Endothelial cell of umbilical vein (primary cell): Measurements from ENCODE around the gene ZBTB14. TPM values are rescaled to one million over a fixed set of nuclear protein-coding genes. Genes with fewer than 3 reads are reported as not detected.

ENCODE experiments used
- BruUV-seq: library from RNA; stranded (reverse); fragments of 400-500 nt; replicated peaks from 2 replicates; lab custom pipeline; 2021; lab: Mats Ljungman, UMichigan
- CTCF ChIA-PET: fragments of 300-600, 350-600 bp; sonication (Branson Sonifier 250); formaldehyde crosslinking; loops from one replicate; lab custom pipeline; 2021; ENCODE audit warnings: antibody characterized with exemption, inconsistent platforms; lab: Charles Lee
- POLR2A ChIA-PET: fragments of 300-600, 350-600 bp; sonication (Branson Sonifier 250); formaldehyde crosslinking; loops from one replicate; lab custom pipeline; 2021; ENCODE audit warnings: antibody characterized with exemption, inconsistent platforms; lab: Charles Lee
- DNase-seq: peaks from one replicate; pipeline ENCODE4 v3.0.0-alpha.2; 2011; ENCODE audit warnings: low read depth, low spot score
- FAIRE-seq: peaks from 2 replicates; lab custom pipeline; 2011; peaks lifted over from hg19 to GRCh38; lab: Jason Lieb, UNC
- H2AFZ ChIP-seq: 2 replicates; pipeline ENCODE4 v1.6.0; 2012; ENCODE audit warnings: low read depth, low read length, control low read depth, inconsistent platforms
- H3K27ac ChIP-seq: 2 replicates; pipeline ENCODE4 v1.5.1; 2011; ENCODE audit warnings: low read depth, mild to moderate bottlenecking, control low read depth, low read length, moderate library complexity; ENCODE audit not compliant: insufficient read depth
- H3K27me3 ChIP-seq, 2 experiments: 2 replicates each; pipeline versions ENCODE4 v1.6.0 to v1.6.1; 2011; ENCODE audit warnings: low read length in 2 of 2, mixed read lengths in 1 of 2; ENCODE audit not compliant: control insufficient read depth in 2 of 2, insufficient read depth in 2 of 2
- H3K36me3 ChIP-seq, 2 experiments: 2 replicates in 1 of 2; 3 replicates in 1 of 2; pipeline ENCODE4 v1.5.1; 2011; ENCODE audit warnings: low read length in 2 of 2, mild to moderate bottlenecking in 1 of 2, moderate library complexity in 1 of 2; ENCODE audit not compliant: control insufficient read depth in 2 of 2, insufficient read depth in 2 of 2; ENCODE audit errors: extremely low read depth in 1 of 2
- H3K4me1 ChIP-seq: 3 replicates; pipeline ENCODE4 v1.5.1; 2011; ENCODE audit warnings: mild to moderate bottlenecking, low read length; ENCODE audit not compliant: control insufficient read depth, insufficient read depth; ENCODE audit errors: extremely low read depth
- H3K4me2 ChIP-seq: 2 replicates; pipeline ENCODE4 v1.6.1; 2011; ENCODE audit warnings: low read length, control low read depth, mixed read lengths; ENCODE audit not compliant: insufficient read depth
- H3K4me3 ChIP-seq, 3 experiments: fragments of 200-600 bp in 1 of 3; sonication (generic), shearing (Covaris generic) in 1 of 3; replicated peaks in 1 of 3; 2 replicates each; pipeline ENCODE4 v1.5.1; 2011 to 2016; ENCODE audit warnings: control low read depth in 3 of 3, low read length in 3 of 3, mild to moderate bottlenecking in 2 of 3, inconsistent platforms in 1 of 3, low read depth in 1 of 3, moderate library complexity in 1 of 3; ENCODE audit not compliant: insufficient read depth in 1 of 3
- H3K79me2 ChIP-seq: 2 replicates; pipeline ENCODE4 v1.6.0; 2012; ENCODE audit warnings: low read length, inconsistent platforms; ENCODE audit not compliant: control insufficient read depth, insufficient read depth
- H3K9ac ChIP-seq: replicated peaks from 2 replicates; pipeline ENCODE3; 2011; ENCODE audit warnings: low read length, control low read depth; ENCODE audit not compliant: insufficient read depth; ENCODE audit errors: extremely low read depth
- H3K9me1 ChIP-seq: replicated peaks from 3 replicates; pipeline ENCODE4 v1.6.0; 2011; ENCODE audit warnings: mild to moderate bottlenecking, low read length; ENCODE audit not compliant: control insufficient read depth, insufficient read depth; ENCODE audit errors: extremely low read depth
- H3K9me3 ChIP-seq: replicated peaks from 2 replicates; pipeline ENCODE4 v1.5.1; 2012; ENCODE audit warnings: low read length, inconsistent platforms; ENCODE audit not compliant: control insufficient read depth, insufficient read depth
- H4K20me1 ChIP-seq: replicated peaks from 2 replicates; pipeline ENCODE3; 2011; ENCODE audit warnings: mild to moderate bottlenecking, low read length; ENCODE audit not compliant: control insufficient read depth, insufficient read depth; ENCODE audit errors: extremely low read depth
- CTCF ChIP-seq, 2 donors: IDR thresholded peaks; 1 replicate in 1 of 2; 2 replicates in 1 of 2; pipeline ENCODE4 v1.5.1; 2011; ENCODE audit warnings: low read length in 2 of 2, mild to moderate bottlenecking in 2 of 2, moderate library complexity in 2 of 2, control low read depth in 1 of 2, inconsistent platforms in 1 of 2, low read depth in 1 of 2; ENCODE audit not compliant: insufficient read depth in 1 of 2; ENCODE audit errors: extremely low read depth in 1 of 2
- EZH2 ChIP-seq: IDR thresholded peaks from 2 replicates; pipeline ENCODE4 v1.6.1; 2012; ENCODE audit warnings: borderline replicate concordance, low read depth, mild to moderate bottlenecking, moderate library complexity, low read length, inconsistent platforms; ENCODE audit not compliant: severe bottlenecking
- FOS ChIP-seq: IDR thresholded peaks from 2 replicates; pipeline ENCODE4 v1.6.1; 2011; ENCODE audit warnings: mild to moderate bottlenecking, low read length, moderate library complexity, borderline replicate concordance; ENCODE audit not compliant: insufficient read depth
- GATA2 ChIP-seq: IDR thresholded peaks from 2 replicates; pipeline ENCODE4 v1.7.0; 2011; ENCODE audit warnings: low read depth, mild to moderate bottlenecking, moderate library complexity, mixed read lengths, low read length; ENCODE audit not compliant: insufficient read length, insufficient read depth
- JUN ChIP-seq: IDR thresholded peaks from 2 replicates; pipeline ENCODE4 v1.6.1; 2011; ENCODE audit warnings: borderline replicate concordance, low read depth; ENCODE audit not compliant: insufficient read length, insufficient read depth
- MAX ChIP-seq: IDR thresholded peaks from 2 replicates; pipeline ENCODE4 v1.6.1; 2011; ENCODE audit not compliant: insufficient read depth, insufficient read length
- MYC ChIP-seq: IDR thresholded peaks from one replicate; pipeline ENCODE4 v1.6.1; 2011; ENCODE audit warnings: mild to moderate bottlenecking, low read depth, low read length
- POLR2A ChIP-seq: IDR thresholded peaks from 2 replicates; pipeline ENCODE4 v1.6.1; 2012; ENCODE audit warnings: low read depth, mild to moderate bottlenecking, control low read depth, low read length
- POLR2AphosphoS5 ChIP-seq: IDR thresholded peaks from 2 replicates; pipeline ENCODE4 v1.6.1; 2012; ENCODE audit warnings: low read depth, mild to moderate bottlenecking, control low read depth, low read length, moderate library complexity; ENCODE audit not compliant: insufficient read depth
- dilution Hi-C: fragments of 300-500 bp; cut with MboI; formaldehyde crosslinking; loops from one replicate; pipeline ENCODE4 v1.15.0; 2019; ENCODE audit warnings: low sequenced_read_pairs; ENCODE audit not compliant: extremely low pct_ligation_motif_present
- intact Hi-C: fragments of 100-400 bp; cut with micrococcal nuclease; formaldehyde crosslinking; loops from one replicate; pipeline ENCODE4 v1.10.0; 2022
- polyA plus RNA-seq, 4 experiments: library from polyadenylated mRNA; depleted of rRNA in 3 of 4; stranded (reverse) in 3 of 4; unstranded in 1 of 4; fragments of >200 nt; gene quantifications; 2 replicates each; pipeline versions ENCODE4 v1.2.1 to v1.2.3, GENCODE V29; 2011 to 2012; ENCODE audit warnings: missing spikeins in 1 of 4
- total RNA-seq: library from RNA; stranded (reverse); gene quantifications from 2 replicates; pipeline ENCODE4 v1.2.3, GENCODE V29; 2021

The ZBTB14 gene
- total and polyA plus RNA-seq, 2 donors (not counting 3 experiments of a cell fraction or from before 2014, with no cell fraction given) = 5.5 to 13.7 TPM

GRCh38 chr18:5304232-5304631 is 8.7 kb upstream of the ZBTB14 start:
- dilution Hi-C loops (no loop called here), intact Hi-C loops (no loop called here)
- BruUV-seq = no TSS peak
- Histone ChIP-seq H3K4me2 (no peak overlapping the region), H3K9me3 (no peaks in the 10 kb centered on the region), H3K27ac (no peak overlapping the region), H3K36me3 (no peaks in the 10 kb centered on the region), H4K20me1 (no peaks in the 10 kb centered on the region), H3K4me3 (no peak overlapping the region), H3K27me3 (peaks cover 10 to 41% of the 10 kb centered on the region in 2 experiments), H3K9me1 (no peaks in the 10 kb centered on the region), H2AFZ (no peak overlapping the region), H3K79me2 (no peaks in the 10 kb centered on the region), H3K4me1 (no peaks in the 10 kb centered on the region), H3K9ac (no peak overlapping the region)
- no peak for FAIRE-seq
- ChIA-PET POLR2A (interaction anchor here (0.7 kb wide), 1 partner anchor 8 kb away, joined by 3 read pairs; no protein-coding TSS in a partner anchor), CTCF (interaction anchor here (0.7 kb wide), 1 partner anchor 9 kb away, joined by 3 read pairs; no protein-coding TSS in a partner anchor)
- TF ChIP-seq GATA2 (no peak), MYC (no peak), MAX (no peak), CTCF (IDR thresholded peaks at IDR 0.05; ENCODE audit: extremely low read depth in 1 of 2, insufficient read depth in 1 of 2, low read depth in 1 of 2, low read length in 2 of 2) (no peak), POLR2A (no peak), POLR2AphosphoS5 (no peak), JUN (no peak), FOS (no peak), EZH2 (no peak)
- no peak for DNase-seq
